AG08395 (cell line): Measurements from ENCODE around the gene CTNND1.
"Not testable (repeated sequence)": the region's sequence is repeated elsewhere in the genome, so short reads cannot be mapped to it uniquely, and the experiment has no call there.

Source experiments
- DNase-seq: peaks from one replicate; pipeline ENCODE4 v3.0.0; 2012; ENCODE audit warnings: mixed read lengths, low spot score

The CTNND1 gene

GRCh38 chr11:57791321-57792059 is 29.9 kb downstream of the CTNND1 start:
- DNase-seq = no peak

GRCh38 chr11:57792060-57792541 is 30.5 kb downstream of the CTNND1 start:
- DNase-seq = no peak

GRCh38 chr11:57792870-57793269 is 31.3 kb downstream of the CTNND1 start:
- DNase-seq = no peak

GRCh38 chr11:57793351-57794115 is 31.9 kb downstream of the CTNND1 start:
- no peak for DNase-seq

- peak; percentile 71 for DNase-seq
These were observed 37.4 kb downstream of the CTNND1 start for GRCh38 chr11:57798905-57799559.

- DNase-seq = peak; percentile 86
These were observed 39.0 kb downstream of the CTNND1 start for GRCh38 chr11:57800444-57801182.

GRCh38 chr11:57801183-57801485 is 39.5 kb downstream of the CTNND1 start:
- DNase-seq = no peak

- DNase-seq = no peak
These were observed 40.8 kb downstream of the CTNND1 start for GRCh38 chr11:57802411-57802810.

GRCh38 chr11:57804466-57804865 is 42.9 kb downstream of the CTNND1 start:
- DNase-seq = no peak

GRCh38 chr11:57805780-57806179 is 44.2 kb downstream of the CTNND1 start:
- no peak for DNase-seq

GRCh38 chr11:57812634-57813033 is 51.0 kb downstream of the CTNND1 start:
- no peak for DNase-seq

- DNase-seq = no peak
These were observed 53.9 kb downstream of the CTNND1 start for GRCh38 chr11:57815476-57815875.

- DNase-seq = no peak
These were observed 54.3 kb downstream of the CTNND1 start for GRCh38 chr11:57815877-57816276.

GRCh38 chr11:57818812-57819211 is 57.2 kb downstream of the CTNND1 start:
- DNase-seq = no peak

GRCh38 chr11:57819252-57819979 is 57.8 kb downstream of the CTNND1 start:
- no peak for DNase-seq

- no peak for DNase-seq
These were observed 62.3 kb downstream of the CTNND1 start for GRCh38 chr11:57823859-57824258.

GRCh38 chr11:57834852-57835251 is 73.2 kb downstream of the CTNND1 start:
- no peak for DNase-seq

GRCh38 chr11:57838609-57839008 is 77.0 kb downstream of the CTNND1 start:
- DNase-seq = not testable (repeated sequence)

- no peak for DNase-seq
These were observed 81.3 kb downstream of the CTNND1 start for GRCh38 chr11:57842873-57843272.

- DNase-seq = no peak
These were observed 106.4 kb downstream of the CTNND1 start for GRCh38 chr11:57867966-57868365.

- no peak for DNase-seq
These were observed 106.9 kb downstream of the CTNND1 start for GRCh38 chr11:57868491-57868890.
